Fibroblast of skin of right quadriceps (primary cell): Measurements from ENCODE around the gene KIF7.
A peak's percentile ranks its signal among the peaks of the same experiment; 100 is the strongest.

ENCODE experiments used
- DNase-seq: peaks from one replicate; pipeline ENCODE4 v3.0.0-alpha.2; 2013

The KIF7 gene

GRCh38 chr15:89670971-89671560 lies 15.8 kb upstream of the KIF7 start:
- no peak for DNase-seq

DNA sequence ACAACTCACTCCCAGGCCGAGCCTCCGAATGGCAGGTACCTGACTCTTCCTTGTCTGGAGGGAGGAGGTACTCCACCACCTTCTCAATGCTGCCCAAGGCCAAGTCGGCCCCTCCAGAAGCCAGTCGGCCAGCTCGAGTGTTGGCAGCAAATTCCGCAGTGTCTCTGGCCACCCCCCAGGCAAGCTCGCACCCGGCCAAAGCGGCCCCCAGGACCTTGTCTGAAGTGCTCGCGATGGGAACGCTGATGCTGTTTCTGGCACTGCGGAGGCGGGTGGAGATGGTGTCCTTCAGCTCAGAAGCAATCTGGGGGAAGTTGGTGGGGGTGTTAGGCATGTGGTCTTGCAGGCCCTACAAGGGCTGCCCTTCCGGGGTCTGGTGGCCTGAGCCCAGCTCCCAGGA lies 14.7 kb upstream of the KIF7 start:
- no peak for DNase-seq

GRCh38 chr15:89669309-89669865 lies 14.1 kb upstream of the KIF7 start:
- no peak for DNase-seq

DNA sequence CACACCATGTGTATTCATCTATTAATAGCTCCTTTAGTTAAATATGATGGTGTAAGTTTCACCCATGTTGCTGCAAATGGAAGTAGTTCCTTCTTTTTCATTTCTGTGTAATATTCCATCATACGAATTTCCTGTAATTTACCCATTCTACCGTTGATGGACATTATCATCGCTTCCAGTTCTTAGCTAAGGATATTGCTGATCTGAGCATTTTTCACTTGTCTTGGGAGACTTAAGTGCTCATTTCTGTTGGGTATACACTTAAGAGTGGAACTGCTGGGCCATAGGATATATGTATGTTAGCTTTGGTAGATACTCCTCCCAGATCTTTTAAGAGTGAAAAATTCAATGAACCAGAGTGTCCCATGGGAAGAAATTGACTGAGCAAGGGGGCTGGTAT lies 12.9 kb upstream of the KIF7 start:
- DNase-seq, result no peak

- DNase-seq, result no peak
These were observed 12.4 kb upstream of the KIF7 start for GRCh38 chr15:89667706-89667960.

- DNase-seq, result no peak
These were observed 11.8 kb upstream of the KIF7 start for GRCh38 chr15:89666858-89667705.

- no peak for DNase-seq
These were observed 11.1 kb upstream of the KIF7 start for GRCh38 chr15:89666184-89666857.

DNA sequence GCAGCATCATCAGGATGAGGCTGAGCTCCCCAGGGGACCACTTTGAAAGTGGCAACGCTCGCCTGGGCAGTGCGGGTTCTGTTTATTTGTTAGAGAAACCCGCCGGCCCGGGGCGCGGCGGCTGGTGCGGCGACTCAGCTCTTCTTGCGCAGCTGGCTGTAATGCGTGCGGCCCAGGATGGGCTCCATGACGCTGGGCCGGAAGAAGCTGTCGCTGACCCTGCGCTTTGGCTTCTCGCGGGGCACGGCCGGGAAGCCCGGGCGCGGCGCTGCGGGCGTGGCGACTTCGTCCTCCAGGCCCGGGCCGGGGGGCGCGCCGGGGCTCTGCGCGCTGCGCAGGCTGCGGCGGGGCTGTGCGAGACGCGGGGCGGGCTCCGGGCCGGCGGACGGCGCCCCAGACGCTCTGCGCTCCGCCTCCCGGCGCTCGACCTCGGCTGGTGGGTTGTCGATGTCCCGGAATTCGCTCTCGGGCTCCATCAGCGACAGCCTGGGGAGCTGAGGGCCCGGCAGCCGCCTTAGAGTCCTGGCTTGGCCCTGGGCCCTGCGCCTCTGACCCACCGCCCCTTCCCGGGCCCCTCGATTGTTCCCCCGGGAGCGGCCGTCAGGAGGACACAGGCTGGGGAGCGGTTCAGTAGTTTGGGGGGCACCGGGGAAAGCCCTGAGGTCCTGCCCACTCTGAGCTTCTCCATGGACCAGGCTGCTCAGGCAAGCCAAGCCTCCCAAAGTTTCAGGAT lies 10.3 kb upstream of the KIF7 start:
- peak; percentile 50 for DNase-seq

- no peak for DNase-seq
These were observed 9.4 kb upstream of the KIF7 start for GRCh38 chr15:89664441-89665350.

DNA sequence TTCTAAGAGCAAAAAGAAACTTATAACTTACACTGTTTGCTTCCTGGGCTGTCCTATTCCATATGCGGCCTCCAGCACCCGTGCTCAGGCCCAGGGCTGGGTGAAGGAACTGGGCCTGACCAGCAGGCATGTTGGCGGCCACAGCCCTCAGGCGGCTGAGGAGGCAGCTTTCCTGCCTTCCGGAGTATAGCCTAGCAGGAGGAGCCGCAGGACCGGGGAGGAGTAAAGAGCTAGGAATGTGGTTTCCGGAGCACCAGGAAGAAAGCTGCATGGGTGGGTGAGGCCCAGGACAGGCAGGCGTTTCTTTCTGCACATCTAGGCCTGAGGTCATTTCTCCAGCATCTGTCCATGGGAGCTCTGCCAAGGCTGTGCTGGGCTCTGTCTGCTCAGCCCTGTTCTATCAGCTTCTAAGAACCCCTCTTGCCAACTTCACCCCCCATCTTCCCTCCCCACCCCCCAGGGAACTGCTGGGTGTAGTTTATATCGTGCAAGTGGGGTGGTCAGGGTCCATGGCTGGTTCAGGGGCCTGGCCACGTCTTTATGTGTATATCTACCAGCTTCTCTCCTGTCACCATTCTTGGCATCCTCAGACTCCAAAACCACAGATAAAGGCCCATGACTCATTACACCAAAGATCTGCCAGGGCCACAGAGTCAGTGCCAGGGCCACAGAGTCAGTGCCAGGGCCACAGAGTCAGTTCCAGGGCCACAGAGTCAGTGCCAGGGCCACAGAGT lies 7.8 kb upstream of the KIF7 start:
- DNase-seq, result peak; percentile 88

- DNase-seq, result no peak
These were observed 5.3 kb upstream of the KIF7 start for GRCh38 chr15:89660556-89660955.

- DNase-seq, result no peak
These were observed 4.0 kb upstream of the KIF7 start for GRCh38 chr15:89659295-89659694.

DNA sequence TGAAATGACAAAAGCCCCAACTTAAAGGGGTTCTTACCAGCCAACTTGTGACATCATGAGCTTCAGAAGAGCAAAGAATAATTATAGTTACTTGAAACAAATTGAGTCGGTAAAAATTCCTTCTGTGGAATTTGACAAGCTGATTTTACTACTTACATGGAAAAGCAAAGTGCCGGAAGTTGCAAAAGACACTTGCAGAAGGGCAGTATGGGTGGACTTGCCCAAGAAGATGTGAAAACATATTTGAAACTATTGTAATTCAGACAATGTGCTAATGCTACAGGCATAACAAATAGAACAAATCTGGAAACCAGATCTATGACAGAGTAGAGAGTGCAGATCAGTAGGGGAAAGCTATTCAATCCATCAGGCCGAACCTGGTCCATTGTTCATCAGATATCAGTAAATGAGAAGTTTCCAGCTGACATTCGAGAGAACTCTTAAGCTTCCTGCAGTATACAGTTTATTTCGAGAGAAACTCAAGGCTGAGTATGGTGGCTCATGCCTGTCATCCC lies 2.5 kb upstream of the KIF7 start:
- peak; percentile 51 for DNase-seq

DNA sequence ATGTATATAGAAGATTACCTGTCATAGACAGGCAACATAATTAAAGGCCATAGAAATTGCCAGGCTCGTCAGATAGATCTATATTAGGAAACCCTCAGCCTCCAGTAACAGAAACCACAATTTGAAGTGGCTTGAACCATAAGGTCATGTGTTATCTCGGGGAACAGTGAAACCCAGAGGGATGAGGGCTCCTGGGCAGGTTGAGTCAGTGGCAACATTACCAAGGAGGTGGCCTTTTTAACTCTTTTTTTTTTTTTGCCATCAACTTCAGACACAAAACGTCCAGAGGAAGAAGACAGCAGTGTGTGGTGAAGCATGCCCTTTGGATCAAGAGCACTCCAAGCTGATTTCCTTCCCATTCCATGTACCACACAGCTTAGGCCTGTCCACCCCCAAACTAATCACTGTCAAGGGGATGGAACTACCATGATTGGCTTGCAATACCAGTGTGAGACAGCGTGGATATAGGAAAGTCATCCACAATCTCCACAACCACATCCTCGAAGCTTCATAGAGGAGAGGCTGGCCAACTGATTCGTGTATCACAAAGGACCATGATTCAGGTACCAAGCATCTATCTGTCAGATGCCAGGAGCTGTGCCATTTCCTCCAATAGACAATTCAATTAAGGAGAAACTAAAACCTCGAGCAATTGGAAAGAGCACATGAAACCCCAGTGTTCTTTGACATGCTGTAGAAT lies 999 bp upstream of the KIF7 start:
- peak; percentile 12 for DNase-seq

- peak; percentile 28 for DNase-seq
These were observed 936 bp downstream of the KIF7 start for GRCh38 chr15:89654301-89654761.

- DNase-seq, result no peak
These were observed 1.7 kb downstream of the KIF7 start for GRCh38 chr15:89653578-89653977.

DNA sequence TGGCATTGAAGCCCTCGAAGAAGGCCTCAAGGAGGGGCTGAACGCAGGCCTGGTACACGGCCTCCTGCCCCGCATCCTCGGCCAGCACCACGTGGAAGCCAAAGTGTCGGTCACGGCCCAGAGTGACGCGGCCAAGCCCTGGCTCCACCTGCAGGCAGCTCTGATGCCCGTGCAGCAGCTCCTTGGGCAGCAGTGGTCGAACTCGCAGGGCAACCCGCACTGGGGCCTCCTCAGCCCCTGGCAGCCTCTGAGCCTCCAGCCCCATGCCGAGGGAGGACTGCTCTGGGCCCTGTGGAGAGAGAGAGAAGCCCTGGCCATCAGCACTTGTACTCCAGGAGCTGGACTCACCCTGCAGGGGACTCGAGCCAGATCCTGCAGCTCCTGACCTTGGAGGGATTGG lies 2.6 kb downstream of the KIF7 start:
- no peak for DNase-seq

DNA sequence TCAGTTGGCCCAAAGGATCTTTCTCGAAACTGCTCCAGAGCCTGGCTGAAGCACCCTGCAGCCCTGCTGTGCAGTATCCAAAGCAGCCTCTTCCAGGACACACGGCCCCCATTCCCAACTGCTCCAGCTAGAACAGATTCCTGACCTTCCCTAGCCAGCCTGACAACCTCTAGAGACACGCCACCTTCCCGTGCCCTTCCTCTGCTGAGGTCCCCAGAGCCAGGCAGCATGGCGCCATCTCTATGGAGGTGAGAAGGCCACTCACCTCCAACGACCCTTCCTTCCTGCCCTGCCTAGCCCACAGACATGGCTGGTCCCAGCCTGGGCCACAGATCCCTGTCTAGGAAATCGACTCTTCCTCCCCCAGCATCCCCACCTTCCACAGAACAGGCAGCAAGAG lies 3.1 kb downstream of the KIF7 start:
- DNase-seq, result no peak

- DNase-seq, result no peak
These were observed 5.6 kb downstream of the KIF7 start for GRCh38 chr15:89649716-89650115.

GRCh38 chr15:89649013-89649625 lies 6.1 kb downstream of the KIF7 start:
- no peak for DNase-seq
